Endodermal cell (in vitro differentiated cells): ENCODE measurements around the gene DGKE. TPM values are rescaled to one million over a fixed set of nuclear protein-coding genes. Genes with fewer than 3 reads are reported as not detected.

Experiments
- DNase-seq: peaks from one replicate; pipeline ENCODE4 v3.0.0-alpha.2; 2017
- H3K27ac ChIP-seq: 2 replicates; pipeline ENCODE4 v1.5.1; 2013; ENCODE audit warnings: mild to moderate bottlenecking, low read depth, low read length, moderate library complexity
- H3K27me3 ChIP-seq: 2 replicates; pipeline ENCODE4 v1.6.1; 2013; ENCODE audit warnings: mild to moderate bottlenecking, low read length, moderate library complexity; ENCODE audit not compliant: insufficient read depth, control insufficient read depth, poor library complexity, severe bottlenecking
- H3K36me3 ChIP-seq: 2 replicates; pipeline ENCODE4 v1.7.0; 2013; ENCODE audit warnings: mild to moderate bottlenecking, low read length, moderate library complexity; ENCODE audit not compliant: control insufficient read depth, insufficient read depth
- H3K4me1 ChIP-seq: one replicate; pipeline ENCODE4 v1.7.0; 2013; ENCODE audit warnings: low read length; ENCODE audit not compliant: control insufficient read depth, insufficient read depth
- H3K4me3 ChIP-seq: 2 replicates; pipeline ENCODE4 v1.5.1; 2013; ENCODE audit warnings: mild to moderate bottlenecking, low read length, moderate library complexity
- H3K9ac ChIP-seq: 2 replicates; pipeline ENCODE4 v1.6.1; 2013; ENCODE audit warnings: mild to moderate bottlenecking, low read length, moderate library complexity; ENCODE audit not compliant: poor library complexity, severe bottlenecking; ENCODE audit errors: extremely low read depth
- H3K9me3 ChIP-seq: 2 replicates; pipeline ENCODE4 v1.6.1; 2013; ENCODE audit warnings: mild to moderate bottlenecking, low read length, moderate library complexity; ENCODE audit not compliant: control insufficient read depth
- H3K27ac Mint-ChIP-seq: 2 replicates; pipeline ENCODE4 v1.8.0; 2020; ENCODE audit warnings: mixed read lengths
- H3K27me3 Mint-ChIP-seq: 2 replicates; pipeline ENCODE4 v1.8.0; 2021; ENCODE audit warnings: mild to moderate bottlenecking, mixed read lengths; ENCODE audit not compliant: insufficient read depth
- H3K36me3 Mint-ChIP-seq: 2 replicates; pipeline ENCODE4 v1.8.0; 2020; ENCODE audit warnings: low read depth, mixed read lengths
- H3K4me1 Mint-ChIP-seq: 2 replicates; pipeline ENCODE4 v1.8.0; 2020; ENCODE audit warnings: mixed read lengths
- H3K4me3 Mint-ChIP-seq: 2 replicates; pipeline ENCODE4 v1.8.0; 2020; ENCODE audit warnings: mild to moderate bottlenecking, moderate library complexity, mixed read lengths
- H3K9me3 Mint-ChIP-seq: 2 replicates; pipeline ENCODE4 v1.8.0; 2020; ENCODE audit warnings: mild to moderate bottlenecking, mixed read lengths
- WGBS, 2 experiments: methylation state at CpG; one replicate each; pipeline versions ENCODE4 v1.1.5 to v1.1.7; 2013; ENCODE audit warnings: missing lambda C conversion rate in 2 of 2, mixed read lengths in 1 of 2; ENCODE audit not compliant: insufficient coverage in 1 of 2, insufficient read length in 1 of 2; 5-methylcytosine and 5-hydroxymethylcytosine counted together
- total RNA-seq, 2 donors: library from RNA; stranded (reverse); fragmentation: NEBNext Ultra II Directional in 1 of 2; extraction: Animal tissue kit (Norgen Biotek cat#: 25700) in 1 of 2; gene quantifications; 2 replicates in 1 of 2; 3 replicates in 1 of 2; pipeline ENCODE4 v1.2.1, GENCODE V29; 2021
- TF ChIP-seq, protein P1 (sequence below): fragments of 200-600 bp; sonication (generic); conservative IDR thresholded peaks from 2 replicates; pipeline ENCODE4 v1.5.0; 2021; ENCODE audit warnings: antibody characterized with exemption, mild to moderate bottlenecking

Gene DGKE
- total RNA-seq, 2 donors from 2014 or later: 3.5 to 7.1 TPM

DNA sequence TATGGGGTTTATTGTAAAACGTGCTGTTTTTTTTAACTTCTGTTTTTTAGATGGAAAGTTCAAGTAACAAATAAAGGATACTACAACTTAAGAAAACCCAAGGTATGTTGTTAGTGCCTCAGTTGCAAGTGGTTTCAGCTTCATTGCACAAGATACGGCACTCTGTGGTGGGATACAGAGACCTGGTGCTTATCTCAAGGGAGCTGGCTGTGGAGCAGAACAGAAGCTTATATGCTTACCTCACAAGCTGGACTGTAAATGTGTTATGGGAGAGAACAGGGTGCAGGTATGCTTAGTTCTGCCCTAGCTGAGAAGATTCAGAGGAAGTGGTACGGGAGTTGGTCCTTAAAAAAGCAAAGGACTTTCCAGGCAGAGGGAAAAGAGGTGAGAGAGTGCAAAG lies 15.2 kb downstream of the DGKE start:
- H3K27me3 Mint-ChIP-seq: no peaks in the 10 kb centered on the region
- Histone ChIP-seq H3K9ac (no peak overlapping the region), H3K27me3 (no peaks in the 10 kb centered on the region), H3K36me3 (peaks cover 8% of the 10 kb centered on the region), H3K4me3 (no peak overlapping the region), H3K27ac (no peak overlapping the region), H3K4me1 (no peaks in the 10 kb centered on the region), H3K9me3 (no peaks in the 10 kb centered on the region)
- H3K4me1 Mint-ChIP-seq: no peaks in the 10 kb centered on the region
- H3K27ac Mint-ChIP-seq: no peak overlapping the region
- H3K36me3 Mint-ChIP-seq: peaks cover 3% of the 10 kb centered on the region
- TF ChIP-seq, protein P1, sequence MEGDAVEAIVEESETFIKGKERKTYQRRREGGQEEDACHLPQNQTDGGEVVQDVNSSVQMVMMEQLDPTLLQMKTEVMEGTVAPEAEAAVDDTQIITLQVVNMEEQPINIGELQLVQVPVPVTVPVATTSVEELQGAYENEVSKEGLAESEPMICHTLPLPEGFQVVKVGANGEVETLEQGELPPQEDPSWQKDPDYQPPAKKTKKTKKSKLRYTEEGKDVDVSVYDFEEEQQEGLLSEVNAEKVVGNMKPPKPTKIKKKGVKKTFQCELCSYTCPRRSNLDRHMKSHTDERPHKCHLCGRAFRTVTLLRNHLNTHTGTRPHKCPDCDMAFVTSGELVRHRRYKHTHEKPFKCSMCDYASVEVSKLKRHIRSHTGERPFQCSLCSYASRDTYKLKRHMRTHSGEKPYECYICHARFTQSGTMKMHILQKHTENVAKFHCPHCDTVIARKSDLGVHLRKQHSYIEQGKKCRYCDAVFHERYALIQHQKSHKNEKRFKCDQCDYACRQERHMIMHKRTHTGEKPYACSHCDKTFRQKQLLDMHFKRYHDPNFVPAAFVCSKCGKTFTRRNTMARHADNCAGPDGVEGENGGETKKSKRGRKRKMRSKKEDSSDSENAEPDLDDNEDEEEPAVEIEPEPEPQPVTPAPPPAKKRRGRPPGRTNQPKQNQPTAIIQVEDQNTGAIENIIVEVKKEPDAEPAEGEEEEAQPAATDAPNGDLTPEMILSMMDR: no peak
- H3K9me3 Mint-ChIP-seq: no peaks in the 10 kb centered on the region
- no peak for DNase-seq
- H3K4me3 Mint-ChIP-seq: no peak overlapping the region
- WGBS, 2 experiments: 65 to 67% methylated on average over 2 of the region's 3 CpGs

DNA sequence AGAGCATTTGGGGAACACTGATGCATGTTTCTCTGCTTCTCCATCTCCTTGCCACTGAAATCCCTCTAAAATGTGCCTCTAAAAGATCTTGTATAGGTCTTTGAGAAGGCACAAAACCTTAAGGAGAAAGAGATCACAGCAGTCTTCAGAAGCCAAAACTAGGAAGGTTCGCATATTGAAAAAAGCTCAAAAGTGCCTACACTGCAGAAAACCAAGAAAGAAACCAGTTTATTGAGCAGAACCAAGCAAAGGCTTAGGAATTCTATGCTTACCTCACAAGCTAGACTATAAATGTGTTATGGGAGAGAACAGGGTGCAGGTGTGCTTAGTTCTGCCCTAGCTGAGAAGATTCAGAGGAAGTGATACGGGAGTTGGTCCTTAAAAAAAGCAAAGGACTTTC lies 16.6 kb downstream of the DGKE start:
- Mint-ChIP-seq H3K4me1 (no peaks in the 10 kb centered on the region), H3K9me3 (no peaks in the 10 kb centered on the region), H3K36me3 (peaks cover 3% of the 10 kb centered on the region), H3K27ac (no peak overlapping the region), H3K4me3 (no peak overlapping the region), H3K27me3 (no peaks in the 10 kb centered on the region)
- DNase-seq: no peak
- Histone ChIP-seq H3K27ac (no peak overlapping the region), H3K4me1 (no peaks in the 10 kb centered on the region), H3K9me3 (no peaks in the 10 kb centered on the region), H3K4me3 (no peak overlapping the region), H3K36me3 (peaks cover 8% of the 10 kb centered on the region), H3K27me3 (no peaks in the 10 kb centered on the region), H3K9ac (no peak overlapping the region)
- 93 to 95% methylated on average over 2 of the region's 2 CpGs for WGBS, 2 experiments
- TF ChIP-seq, protein P1: no peak

DNA sequence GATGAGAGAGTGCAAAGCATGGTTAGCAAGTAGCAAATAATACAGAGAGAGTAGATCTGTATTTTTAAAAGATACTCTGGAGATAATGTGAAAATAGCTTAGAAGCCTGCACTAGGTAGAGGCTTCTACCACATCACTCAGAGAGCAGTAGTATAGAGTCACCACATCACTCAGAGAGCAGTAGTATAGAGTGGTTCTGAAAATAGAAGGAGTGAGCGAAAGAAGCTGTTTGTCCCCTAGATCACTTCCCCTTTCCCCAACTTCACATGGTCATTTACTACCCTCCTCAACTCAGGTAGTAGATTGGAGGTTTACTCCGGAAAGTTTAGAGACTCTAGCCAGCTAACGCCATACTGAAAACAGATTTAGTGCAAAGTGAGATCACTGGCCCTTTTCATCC lies 17.1 kb downstream of the DGKE start:
- H3K4me1 ChIP-seq: no peaks in the 10 kb centered on the region
- no peak overlapping the region for H3K4me3 ChIP-seq
- DNase-seq: no peak
- H3K27ac ChIP-seq: no peak overlapping the region
- no peaks in the 10 kb centered on the region for H3K27me3 ChIP-seq
- Mint-ChIP-seq H3K27ac (no peak overlapping the region), H3K27me3 (no peaks in the 10 kb centered on the region), H3K4me1 (no peaks in the 10 kb centered on the region), H3K4me3 (no peak overlapping the region), H3K9me3 (no peaks in the 10 kb centered on the region), H3K36me3 (peaks cover 3% of the 10 kb centered on the region)
- peaks cover 8% of the 10 kb centered on the region for H3K36me3 ChIP-seq
- H3K9ac ChIP-seq: no peak overlapping the region
- TF ChIP-seq, protein P1: no peak
- no peaks in the 10 kb centered on the region for H3K9me3 ChIP-seq
- 96 to 100% methylated on average over 2 of the region's 3 CpGs for WGBS, 2 experiments
